ENCODE results near the gene ASGR2.

ASGR2 gene

GRCh38 chr17:7067198-7067597, 47.4 kb downstream of the ASGR2 start:
- WGBS, 2 experiments = 91 to 93% methylated on average over 1 of the region's 1 CpG
- H3K4me1 ChIP-seq (ENCODE audit: control insufficient read depth, insufficient read depth, low read length) = peaks cover 14% of the 10 kb centered on the region

GRCh38 chr17:7064261-7064660, 50.4 kb downstream of the ASGR2 start:
- 76 to 89% methylated on average over 4 of the region's 4 CpGs for WGBS, 2 experiments
- H3K4me1 ChIP-seq (ENCODE audit: control insufficient read depth, insufficient read depth, low read length) = peaks cover 14% of the 10 kb centered on the region
- no peaks in the 10 kb centered on the region for H3K9me3 ChIP-seq (ENCODE audit: control insufficient read depth, low read length)
- no peaks in the 10 kb centered on the region for H3K27me3 ChIP-seq (ENCODE audit: control insufficient read depth, insufficient read depth, low read length, poor library complexity, severe bottlenecking)
- H3K27ac ChIP-seq (ENCODE audit: insufficient read depth, low read depth, low read length, poor library complexity, severe bottlenecking) = peak overlapping the region; percentile 82
- no peak overlapping the region for H3K4me3 ChIP-seq (ENCODE audit: insufficient read depth, low read depth, low read length)
- no peaks in the 10 kb centered on the region for H3K36me3 ChIP-seq (ENCODE audit: control insufficient read depth, insufficient read depth, low read length)

More at GRCh38 chr17:7067198-7067597, 47.4 kb downstream of the ASGR2 start:
- H3K4me3 ChIP-seq (ENCODE audit: insufficient read depth, low read depth, low read length) = no peak overlapping the region
- no peaks in the 10 kb centered on the region for H3K36me3 ChIP-seq (ENCODE audit: control insufficient read depth, insufficient read depth, low read length)
- no peak overlapping the region for H3K27ac ChIP-seq (ENCODE audit: insufficient read depth, low read depth, low read length, poor library complexity, severe bottlenecking)
- no peaks in the 10 kb centered on the region for H3K27me3 ChIP-seq (ENCODE audit: control insufficient read depth, insufficient read depth, low read length, poor library complexity, severe bottlenecking)
- no peaks in the 10 kb centered on the region for H3K9me3 ChIP-seq (ENCODE audit: control insufficient read depth, low read length)

GRCh38 chr17:7063518-7064094, 51.0 kb downstream of the ASGR2 start:
- Histone ChIP-seq H3K36me3 (ENCODE audit: control insufficient read depth, insufficient read depth, low read length) (no peaks in the 10 kb centered on the region), H3K9me3 (ENCODE audit: control insufficient read depth, low read length) (no peaks in the 10 kb centered on the region), H3K27ac (ENCODE audit: insufficient read depth, low read depth, low read length, poor library complexity, severe bottlenecking) (peak overlapping the region; percentile 82), H3K4me1 (ENCODE audit: control insufficient read depth, insufficient read depth, low read length) (peaks cover 14% of the 10 kb centered on the region), H3K4me3 (ENCODE audit: insufficient read depth, low read depth, low read length) (no peak overlapping the region), H3K27me3 (ENCODE audit: control insufficient read depth, insufficient read depth, low read length, poor library complexity, severe bottlenecking) (no peaks in the 10 kb centered on the region)
- WGBS, 2 experiments = 79 to 82% methylated on average over 6 of the region's 6 CpGs

GRCh38 chr17:7060165-7060891, 54.3 kb downstream of the ASGR2 start:
- no peaks in the 10 kb centered on the region for H3K9me3 ChIP-seq (ENCODE audit: control insufficient read depth, low read length)
- no peaks in the 10 kb centered on the region for H3K27me3 ChIP-seq (ENCODE audit: control insufficient read depth, insufficient read depth, low read length, poor library complexity, severe bottlenecking)
- H3K27ac ChIP-seq (ENCODE audit: insufficient read depth, low read depth, low read length, poor library complexity, severe bottlenecking) = no peak overlapping the region
- H3K4me3 ChIP-seq (ENCODE audit: insufficient read depth, low read depth, low read length) = no peak overlapping the region
- peaks cover 14% of the 10 kb centered on the region for H3K4me1 ChIP-seq (ENCODE audit: control insufficient read depth, insufficient read depth, low read length)
- no peaks in the 10 kb centered on the region for H3K36me3 ChIP-seq (ENCODE audit: control insufficient read depth, insufficient read depth, low read length)
- WGBS, 2 experiments = 85 to 86% methylated on average over 5 of the region's 6 CpGs

- Histone ChIP-seq H3K4me3 (ENCODE audit: insufficient read depth, low read depth, low read length) (no peak overlapping the region), H3K36me3 (ENCODE audit: control insufficient read depth, insufficient read depth, low read length) (no peaks in the 10 kb centered on the region), H3K4me1 (ENCODE audit: control insufficient read depth, insufficient read depth, low read length) (peaks cover 10% of the 10 kb centered on the region), H3K9me3 (ENCODE audit: control insufficient read depth, low read length) (no peaks in the 10 kb centered on the region), H3K27me3 (ENCODE audit: control insufficient read depth, insufficient read depth, low read length, poor library complexity, severe bottlenecking) (no peaks in the 10 kb centered on the region), H3K27ac (ENCODE audit: insufficient read depth, low read depth, low read length, poor library complexity, severe bottlenecking) (no peak overlapping the region)
- 92% methylated on average over 7 of the region's 7 CpGs for WGBS, 2 experiments
Observed at GRCh38 chr17:7058831-7059447, 55.7 kb downstream of the ASGR2 start.

GRCh38 chr17:7056386-7056785, 58.2 kb downstream of the ASGR2 start:
- 95% methylated on average over 4 of the region's 4 CpGs for WGBS, 2 experiments
- Histone ChIP-seq H3K27me3 (ENCODE audit: control insufficient read depth, insufficient read depth, low read length, poor library complexity, severe bottlenecking) (peaks cover 3% of the 10 kb centered on the region), H3K4me1 (ENCODE audit: control insufficient read depth, insufficient read depth, low read length) (no peaks in the 10 kb centered on the region), H3K36me3 (ENCODE audit: control insufficient read depth, insufficient read depth, low read length) (no peaks in the 10 kb centered on the region), H3K9me3 (ENCODE audit: control insufficient read depth, low read length) (no peaks in the 10 kb centered on the region), H3K27ac (ENCODE audit: insufficient read depth, low read depth, low read length, poor library complexity, severe bottlenecking) (no peak overlapping the region), H3K4me3 (ENCODE audit: insufficient read depth, low read depth, low read length) (no peak overlapping the region)

Measured in ectodermal cell (in vitro differentiated cells).